T1000 (cell line): Measurements from ENCODE around the gene RANBP3L.
"Not testable (repeated sequence)": the region's sequence is repeated elsewhere in the genome, so short reads cannot be mapped to it uniquely, and the experiment has no call there.

ENCODE experiments used
- DNase-seq: peaks from one replicate; lab custom pipeline; 2025; ENCODE audit warnings: mixed read lengths; lab: John Stamatoyannopoulos, UW

RANBP3L gene

GRCh38 chr5:36301858-36302603 is at the start of gene RANBP3L:
Gene RANBP3L (minus strand): TSS chr5:36301902. CDS start chr5:36301416, 486 bp downstream.
- DNase-seq, result no peak

DNA sequence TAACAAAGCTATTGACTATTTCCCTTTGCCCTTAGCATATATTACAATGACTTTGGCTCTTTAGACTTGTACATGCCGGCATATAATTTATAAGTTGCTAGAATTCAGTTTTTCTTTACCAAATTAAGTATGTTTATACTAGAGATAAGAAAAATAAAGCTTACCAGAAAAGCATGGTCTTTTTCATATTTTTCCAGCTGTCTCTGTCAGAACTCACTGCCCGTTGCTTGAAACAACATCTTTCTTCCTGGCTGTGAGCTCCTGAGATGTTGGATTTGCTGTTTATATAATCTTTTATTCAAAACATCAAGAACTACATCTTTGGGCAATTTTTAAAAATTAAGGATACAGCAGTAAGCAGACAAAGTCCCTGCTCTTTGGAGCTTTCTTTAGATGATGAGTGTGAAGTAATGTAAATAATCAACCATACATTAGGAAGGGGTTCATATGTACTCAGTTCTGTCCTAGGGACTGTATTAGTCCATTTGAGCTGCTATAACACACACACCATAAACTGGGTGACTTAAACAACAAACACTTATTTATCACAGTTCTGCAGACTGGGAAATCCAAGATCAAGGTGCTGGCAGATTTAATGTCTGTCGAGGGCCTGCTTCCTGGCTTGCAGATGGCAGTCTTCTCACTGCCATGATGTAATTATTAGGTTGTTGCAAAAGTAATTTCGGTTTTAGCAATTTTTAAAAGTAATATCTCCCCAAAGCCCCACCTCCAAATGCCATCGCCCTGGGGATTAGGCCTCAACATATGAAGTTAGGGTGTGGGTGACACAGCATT is 45.4 kb upstream of the RANBP3L start:
- DNase-seq, result no peak

GRCh38 chr5:36344899-36345298 is 43.2 kb upstream of the RANBP3L start:
- no peak for DNase-seq

DNA sequence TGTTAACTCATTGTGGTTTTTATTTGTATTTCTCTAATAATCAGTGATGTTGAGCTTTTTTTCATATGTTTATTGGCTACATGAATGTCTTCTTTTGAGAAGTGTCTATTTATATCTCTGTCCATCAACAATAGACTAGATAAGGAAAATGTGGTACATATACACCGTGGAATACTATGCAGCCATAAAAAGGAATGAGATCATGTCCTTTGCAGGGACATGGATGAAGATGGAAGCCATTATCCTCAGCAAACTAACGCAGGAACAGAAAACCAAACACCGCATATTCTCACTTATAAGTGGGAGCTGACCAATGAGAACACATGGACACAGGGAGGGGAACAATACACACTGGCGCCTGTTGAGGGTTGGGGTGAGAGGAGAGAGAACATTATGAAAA is 40.0 kb upstream of the RANBP3L start:
- DNase-seq, result not testable (repeated sequence)

- no peak for DNase-seq
These were observed 35.9 kb upstream of the RANBP3L start for GRCh38 chr5:36337597-36337996.

- DNase-seq, result no peak
These were observed 32.6 kb upstream of the RANBP3L start for GRCh38 chr5:36334315-36334714.

DNA sequence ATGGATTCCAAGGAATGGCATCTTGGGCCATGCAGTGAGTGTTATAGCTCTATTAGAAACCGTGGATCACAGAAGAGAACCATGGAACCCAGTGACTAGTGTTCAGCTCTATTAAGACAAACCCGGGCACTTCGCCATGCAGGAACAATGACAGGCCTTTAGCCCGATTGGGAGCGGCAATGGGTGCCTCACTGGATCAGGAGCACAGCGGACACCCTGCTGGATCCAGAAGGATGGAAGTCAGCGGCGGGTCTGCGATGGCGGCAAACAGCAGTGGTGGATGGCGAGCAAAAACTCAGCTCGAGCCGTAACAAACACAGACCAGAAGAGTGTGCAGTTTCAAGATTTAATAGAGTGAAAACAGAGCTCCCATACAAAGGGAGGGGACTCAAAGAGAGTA is 31.0 kb upstream of the RANBP3L start:
- not testable (repeated sequence) for DNase-seq

GRCh38 chr5:36325196-36325595 is 23.5 kb upstream of the RANBP3L start:
- no peak for DNase-seq

DNA sequence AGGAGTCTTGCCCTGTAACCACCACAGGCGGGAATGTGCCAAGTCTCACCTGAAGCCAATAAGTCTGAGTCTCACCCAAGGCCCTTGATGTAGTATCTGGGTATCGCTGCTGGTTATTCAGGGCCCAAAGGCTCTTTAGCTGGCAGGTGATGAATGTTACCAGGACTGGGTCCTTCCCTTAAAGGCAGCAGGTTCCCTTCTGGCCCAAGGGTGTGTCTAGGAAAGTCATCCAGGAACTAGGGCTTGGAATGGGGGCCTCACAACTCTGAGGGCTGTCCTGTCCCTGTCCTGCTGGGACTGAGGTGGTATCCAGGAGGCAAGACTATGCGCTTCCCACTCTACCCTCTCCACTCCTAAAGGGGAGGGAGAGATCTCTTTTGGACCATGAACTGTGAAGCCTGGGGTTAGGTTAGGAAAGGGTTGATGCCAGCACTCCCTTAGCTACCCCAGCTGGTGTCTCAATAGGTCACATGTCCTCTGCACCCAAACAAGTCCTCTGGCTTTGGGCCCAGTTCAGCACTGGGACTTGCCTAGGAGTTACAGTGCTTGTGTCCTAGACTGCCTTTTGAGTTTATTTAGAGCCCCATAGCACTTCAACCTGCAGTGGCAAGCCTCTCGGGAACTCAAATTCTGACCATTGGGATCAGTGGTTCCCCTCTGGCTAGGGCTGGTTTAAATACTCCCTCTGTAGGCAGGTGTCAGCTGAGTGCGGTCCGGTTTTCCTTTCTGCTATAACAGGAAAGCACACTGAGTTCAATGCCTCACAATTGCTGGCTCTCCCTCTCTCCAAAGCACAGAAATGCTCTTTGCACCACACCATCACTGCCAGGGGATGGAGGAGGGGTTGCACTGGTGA is 22.5 kb upstream of the RANBP3L start:
- DNase-seq, result no peak

DNA sequence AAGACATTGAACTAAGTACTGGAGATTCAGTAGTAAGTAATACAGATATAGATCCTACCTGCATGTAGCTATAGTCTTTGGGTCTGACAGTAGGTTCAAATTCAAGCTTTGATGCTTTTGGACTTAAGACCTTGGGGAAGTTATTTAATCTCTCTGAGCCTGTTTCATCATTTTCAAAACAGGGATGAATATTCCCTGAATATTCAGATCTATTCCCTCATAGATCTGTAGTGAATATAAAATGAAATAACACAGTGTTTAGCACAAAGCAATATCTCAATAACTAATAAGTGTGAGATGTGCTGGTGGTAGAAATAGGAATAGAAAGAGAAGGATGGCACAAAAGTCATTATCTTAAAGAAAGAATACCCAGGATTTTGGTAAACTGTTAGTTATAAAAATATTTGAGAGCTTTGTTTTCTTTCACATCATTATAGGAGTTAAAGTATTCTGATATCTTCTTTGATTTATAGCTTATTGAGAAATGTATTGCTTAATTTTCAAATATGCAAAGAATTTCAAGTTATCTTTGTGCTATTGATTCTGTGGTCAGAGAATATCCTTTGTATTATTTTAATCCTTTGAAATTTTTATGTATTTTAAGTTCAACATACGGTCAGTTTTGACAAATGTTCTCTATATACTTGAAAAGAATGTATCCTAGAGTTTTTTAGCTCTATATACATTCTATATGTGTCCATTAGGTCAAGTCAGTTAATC is 11.4 kb upstream of the RANBP3L start:
- no peak for DNase-seq

- DNase-seq, result no peak
These were observed 10.3 kb upstream of the RANBP3L start for GRCh38 chr5:36311956-36312355.

GRCh38 chr5:36310138-36310537 is 8.4 kb upstream of the RANBP3L start:
- no peak for DNase-seq

DNA sequence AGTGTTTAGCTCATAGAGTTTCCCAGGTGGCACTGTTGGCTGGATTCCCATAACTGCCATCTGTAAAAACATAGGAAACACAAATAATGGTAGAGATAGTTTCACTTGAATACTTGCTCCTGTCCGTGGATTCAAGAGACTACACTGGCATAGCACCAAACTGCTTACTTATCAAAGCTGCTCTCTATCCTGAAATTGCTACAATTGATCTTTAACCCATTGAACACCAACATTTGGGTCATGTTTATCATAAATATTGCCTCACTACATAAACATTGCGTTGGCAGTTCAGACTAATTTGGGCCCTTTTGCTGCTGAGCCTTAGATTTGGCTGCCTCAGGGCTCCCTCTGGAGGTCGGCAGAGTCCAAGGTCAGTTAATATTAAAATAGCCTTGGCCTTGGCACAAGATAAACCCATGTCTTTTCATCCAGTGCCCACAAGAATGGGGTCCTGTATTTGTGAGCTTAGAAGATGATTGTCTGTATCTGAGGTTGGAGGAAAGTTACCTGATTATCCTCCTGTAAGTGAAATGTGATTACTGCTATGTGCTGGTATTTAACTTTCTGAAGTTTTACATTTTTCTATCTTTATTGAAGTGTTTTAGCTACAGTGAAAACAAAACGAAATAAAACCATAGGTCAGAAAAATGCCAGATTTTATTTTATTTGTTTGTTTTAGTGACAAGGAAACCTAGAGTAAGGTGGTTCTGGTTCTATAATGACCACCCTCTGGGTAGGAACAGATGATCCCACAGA is 4.0 kb upstream of the RANBP3L start:
- no peak for DNase-seq

GRCh38 chr5:36304095-36304805 is 2.5 kb upstream of the RANBP3L start:
- DNase-seq, result no peak

GRCh38 chr5:36300927-36301540 is 668 bp downstream of the RANBP3L start:
- DNase-seq, result no peak

DNA sequence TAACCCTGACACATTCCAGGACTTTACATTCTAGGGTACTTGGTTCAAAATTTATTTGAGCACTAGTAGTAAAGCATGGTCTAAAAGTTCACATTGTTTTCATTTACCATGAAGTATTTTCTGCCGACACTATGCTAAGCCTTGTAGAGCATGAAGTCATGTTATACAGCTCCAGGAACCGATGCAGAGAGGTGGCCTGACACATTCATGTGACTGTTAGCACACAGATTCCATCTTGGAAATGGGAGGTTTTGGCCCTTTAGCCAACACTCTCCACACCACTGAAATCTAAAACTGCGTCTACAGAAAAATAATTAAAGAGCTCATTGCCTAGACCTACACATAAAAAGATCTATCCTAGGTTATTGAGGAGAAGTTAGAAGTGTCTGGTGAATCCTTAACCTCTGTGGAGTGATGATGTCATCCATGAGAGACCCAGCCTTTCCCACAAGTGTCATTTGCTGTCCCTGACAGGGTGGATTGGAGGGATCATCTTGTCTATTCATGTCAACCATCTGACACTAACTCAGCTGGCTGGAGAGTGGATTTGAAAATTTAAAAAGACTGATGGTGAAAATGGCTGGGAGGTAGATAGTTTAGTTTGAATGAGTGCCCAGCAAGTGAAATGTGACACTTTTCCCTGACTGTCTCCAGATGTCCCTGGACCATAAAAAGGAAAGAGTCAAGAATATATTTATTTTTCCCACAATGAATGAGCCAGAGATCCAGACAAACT is 1.3 kb downstream of the RANBP3L start:
- no peak for DNase-seq

DNA sequence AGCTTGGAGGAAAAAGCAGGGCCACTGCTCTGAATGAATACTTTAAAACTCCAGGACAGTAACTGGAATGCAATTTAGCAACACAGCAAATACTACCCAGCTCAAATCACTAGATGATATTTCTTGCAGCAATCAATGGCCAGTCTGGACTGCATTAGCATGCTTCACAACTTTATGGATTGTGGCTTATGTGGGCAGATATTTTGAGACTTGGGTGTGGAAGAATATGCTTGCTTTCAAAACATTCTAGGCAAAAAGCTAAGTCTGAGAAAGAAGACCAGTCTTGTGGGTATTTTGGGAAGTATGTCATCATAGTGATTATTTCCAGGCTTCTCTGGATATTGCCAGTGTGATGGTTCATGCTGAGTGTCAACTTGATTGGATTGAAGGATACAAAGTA is 3.1 kb downstream of the RANBP3L start:
- no peak for DNase-seq

DNA sequence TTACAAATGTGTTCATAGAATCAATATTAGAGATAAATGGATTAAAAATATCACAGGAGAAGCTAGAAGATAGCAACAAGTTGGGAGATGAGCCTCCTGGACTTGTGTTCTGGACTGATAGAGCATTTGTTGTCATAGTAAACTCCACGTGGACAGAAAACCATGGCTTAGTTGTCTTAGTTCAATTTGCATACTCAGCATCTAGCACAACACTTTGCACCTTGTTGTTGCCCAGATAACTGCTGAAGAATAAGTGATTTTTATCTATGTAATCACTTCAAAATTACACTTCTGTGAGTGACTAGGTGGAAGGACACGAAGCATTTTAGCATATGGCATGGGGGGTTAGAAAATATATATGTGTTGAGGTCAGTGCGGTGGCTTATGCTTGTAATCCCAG is 4.0 kb downstream of the RANBP3L start:
- DNase-seq, result no peak
